Heart left ventricle (tissue), 16 donors: ENCODE data around the gene GPRIN1. TPM values are rescaled to one million over a fixed set of nuclear protein-coding genes. Genes with fewer than 3 reads are reported as not detected.

Experiments
- ATAC-seq, 4 donors: fragments of 200-7000 bp; cut with Tn5 transposase; one replicate each; pipeline ENCODE4 v1.9.1; 2020 to 2022; ENCODE audit warnings: moderate library complexity in 4 of 4, mild to moderate bottlenecking in 3 of 4, moderate number of reproducible peaks in 1 of 4
- DNase-seq, 5 donors: peaks; one replicate each; pipeline ENCODE4 v3.0.0-alpha.2; 2020
- H3K27ac ChIP-seq, 12 donors: fragments of 200-600 bp; sonication (generic) in 4 of 12; one replicate each; pipeline versions ENCODE4 v1.5.0 to v1.8.0; 2016 to 2022; ENCODE audit warnings: mild to moderate bottlenecking in 2 of 12
- H3K27me3 ChIP-seq, 9 donors: fragments of 200-600 bp; sonication (generic) in 2 of 9; one replicate each; pipeline versions ENCODE4 v1.5.1 to v1.8.0; 2016 to 2022; ENCODE audit warnings: mild to moderate bottlenecking in 3 of 9
- H3K36me3 ChIP-seq, 9 donors: fragments of 200-600 bp; sonication (generic) in 2 of 9; one replicate each; pipeline versions ENCODE4 v1.5.0 to v1.8.0; 2018 to 2022; ENCODE audit warnings: mild to moderate bottlenecking in 2 of 9
- H3K4me1 ChIP-seq, 12 donors: fragments of 200-600 bp; sonication (generic) in 4 of 12; one replicate each; pipeline versions ENCODE4 v1.5.0 to v1.8.0; 2016 to 2022; ENCODE audit warnings: mild to moderate bottlenecking in 3 of 12
- H3K4me3 ChIP-seq, 12 donors: fragments of 200-600 bp; sonication (generic) in 4 of 12; one replicate each; pipeline versions ENCODE4 v1.5.0 to v1.8.0; 2017 to 2022; ENCODE audit warnings: mild to moderate bottlenecking in 9 of 12, moderate library complexity in 4 of 12
- H3K9me3 ChIP-seq, 12 donors: fragments of 200-600 bp; sonication (generic) in 4 of 12; one replicate each; pipeline versions ENCODE4 v1.5.0 to v1.8.0; 2016 to 2022; ENCODE audit warnings: mild to moderate bottlenecking in 1 of 12
- POLR2A ChIP-seq, 2 donors: fragments of 450-650 bp; IDR thresholded peaks; one replicate each; pipeline ENCODE4 v1.6.1; 2017; ENCODE audit warnings: antibody characterized with exemption in 2 of 2, mild to moderate bottlenecking in 2 of 2, moderate library complexity in 2 of 2
- WGBS, 4 donors: extraction: QIAGEN DNeasy Blood & Tissue Kit in 2 of 4; methylation state at CpG; one replicate each; pipeline versions ENCODE4 v1.1.5 to v1.1.7; 2013 to 2018; 5-methylcytosine and 5-hydroxymethylcytosine counted together
- intact Hi-C, 10 donors: fragments of 100-400 bp; cut with DNase I; formaldehyde crosslinking; loops; one replicate each; pipeline versions ENCODE4 v1.11.1 to v1.14.2; 2022
- polyA plus RNA-seq, 2 donors: library from polyadenylated mRNA; stranded (reverse); fragments of 200-250 nt; gene quantifications; one replicate each; pipeline ENCODE4 v1.2.3, GENCODE V29; 2013
- total RNA-seq, 9 donors: library from RNA; depleted of rRNA in 2 of 9; stranded (reverse); fragments of >200 nt in 2 of 9; fragmentation: NEBNext Ultra II Directional in 3 of 9; extraction: Animal tissue kit (Norgen Biotek cat#: 25700) in 3 of 9; gene quantifications; one replicate each; pipeline versions ENCODE4 v1.1.0 to v1.2.4, GENCODE V29; 2016 to 2023
- TF ChIP-seq, protein P1 (sequence below), 12 donors: fragments of 200-600 bp; sonication (generic) in 4 of 12; IDR thresholded peaks; one replicate each; pipeline versions ENCODE4 v1.5.0 to v1.8.0; 2018 to 2022; ENCODE audit warnings: antibody characterized with exemption in 12 of 12, mild to moderate bottlenecking in 5 of 12
- donor health status: ischemic (EF 13 %, LVEDD 7.1; RV severe dilation, severe dysfunction).
- donor health status: healthy with polysubstance abuse.
- donor health status: DM: no; HTN: yes; CAD: no.
- donor health status: DM: no; HTN: no; CAD: no.
- donor health status: ischemic (EF 25% LVEDD 6.9; RV normal size, moderate dysfunction).
- donor health status: ischemic (EF 25% LVEDD 5.7; RV mildly dilated, moderate dysfunction).
- donor health status: healthy.
- donor health status: DM: yes; HTN: yes; CAD: no.
- donor health status: ischemic (EF 35%, LVEDD 5.7; RV mildly dilated, moderate dysfunction).
- donor health status: nonischemic (EF 11% LVEDD 7.7; RV severe dilation, severe dysfunction).
- donor health status: DM: yes; HTN: yes; CAD: no.
- donor health status: PGD.
- donor health status: ischemic (EF 29% LVEDD 5.4; RV normal size, mild dysfunction).
- donor health status: nonischemic (EF 23%, LVEDD 6.1; RV moderate dilation, normal function).

GPRIN1 gene
- total and polyA plus RNA-seq, 11 donors = 0.15 to 1.9 (median 0.36) TPM

DNA sequence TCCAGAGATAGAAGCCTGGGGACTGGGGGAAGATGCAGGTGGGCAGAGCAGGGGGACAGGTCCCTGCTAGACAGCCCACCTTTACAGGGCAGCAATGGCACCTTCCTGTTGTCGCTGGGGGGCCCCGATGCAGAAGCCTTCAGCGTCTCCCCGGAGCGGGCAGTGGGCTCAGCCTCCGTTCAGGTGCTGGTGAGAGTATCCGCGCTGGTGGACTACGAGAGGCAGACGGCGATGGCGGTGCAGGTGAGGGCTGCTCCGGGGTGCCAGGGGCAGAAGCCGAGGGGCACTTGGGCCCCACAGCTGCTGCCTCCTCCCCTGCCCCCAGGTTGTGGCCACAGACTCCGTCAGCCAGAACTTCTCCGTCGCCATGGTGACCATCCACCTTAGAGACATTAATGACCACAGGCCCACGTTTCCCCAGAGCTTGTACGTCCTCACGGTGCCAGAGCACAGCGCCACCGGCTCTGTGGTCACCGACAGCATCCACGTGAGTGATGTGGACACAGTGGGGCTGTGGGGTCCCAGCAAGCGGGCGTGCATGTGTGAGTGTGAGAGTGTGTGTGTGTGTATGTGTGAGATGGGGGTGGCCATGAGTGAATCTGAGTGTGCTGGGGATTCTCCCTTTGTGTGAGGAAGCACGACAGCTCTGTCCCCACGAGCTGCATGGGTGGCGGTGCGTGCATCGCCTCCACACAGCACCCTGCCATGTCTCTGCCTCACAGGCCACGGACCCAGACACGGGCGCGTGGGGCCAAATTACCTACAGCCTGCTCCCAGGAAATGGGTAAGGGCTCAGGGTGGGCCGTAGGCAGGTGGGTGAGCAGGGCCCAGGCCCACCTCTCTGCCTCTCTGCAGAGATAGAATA is 32.4 kb downstream of the GPRIN1 start:
- H3K27ac ChIP-seq = no peak overlapping the region
- TF ChIP-seq, protein P1, sequence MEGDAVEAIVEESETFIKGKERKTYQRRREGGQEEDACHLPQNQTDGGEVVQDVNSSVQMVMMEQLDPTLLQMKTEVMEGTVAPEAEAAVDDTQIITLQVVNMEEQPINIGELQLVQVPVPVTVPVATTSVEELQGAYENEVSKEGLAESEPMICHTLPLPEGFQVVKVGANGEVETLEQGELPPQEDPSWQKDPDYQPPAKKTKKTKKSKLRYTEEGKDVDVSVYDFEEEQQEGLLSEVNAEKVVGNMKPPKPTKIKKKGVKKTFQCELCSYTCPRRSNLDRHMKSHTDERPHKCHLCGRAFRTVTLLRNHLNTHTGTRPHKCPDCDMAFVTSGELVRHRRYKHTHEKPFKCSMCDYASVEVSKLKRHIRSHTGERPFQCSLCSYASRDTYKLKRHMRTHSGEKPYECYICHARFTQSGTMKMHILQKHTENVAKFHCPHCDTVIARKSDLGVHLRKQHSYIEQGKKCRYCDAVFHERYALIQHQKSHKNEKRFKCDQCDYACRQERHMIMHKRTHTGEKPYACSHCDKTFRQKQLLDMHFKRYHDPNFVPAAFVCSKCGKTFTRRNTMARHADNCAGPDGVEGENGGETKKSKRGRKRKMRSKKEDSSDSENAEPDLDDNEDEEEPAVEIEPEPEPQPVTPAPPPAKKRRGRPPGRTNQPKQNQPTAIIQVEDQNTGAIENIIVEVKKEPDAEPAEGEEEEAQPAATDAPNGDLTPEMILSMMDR (IDR thresholded peaks at IDR 0.05) = no peak
- TF ChIP-seq POLR2A (IDR thresholded peaks at IDR 0.05) = no peak
- H3K27me3 ChIP-seq = no peaks in the 10 kb centered on the region
- no peak for DNase-seq
- H3K36me3 ChIP-seq = no peaks in the 10 kb centered on the region
- no peak for ATAC-seq
- H3K9me3 ChIP-seq = no peaks in the 10 kb centered on the region
- WGBS, 4 donors = 87 to 88% (median 87%) methylated on average over 22 to 36 of the region's 36 CpGs
- intact Hi-C loops = loop anchor here in 5 of 10 donors (5.0 to 10.0 kb wide), 2 partner anchors 65 to 67 kb away; partner anchors contain the start of gene TSPAN17 (in 3 of the 5)
- no peak overlapping the region for H3K4me3 ChIP-seq
- H3K4me1 ChIP-seq = peaks cover 0 to 4% (median 0%) of the 10 kb centered on the region in 12 donors

DNA sequence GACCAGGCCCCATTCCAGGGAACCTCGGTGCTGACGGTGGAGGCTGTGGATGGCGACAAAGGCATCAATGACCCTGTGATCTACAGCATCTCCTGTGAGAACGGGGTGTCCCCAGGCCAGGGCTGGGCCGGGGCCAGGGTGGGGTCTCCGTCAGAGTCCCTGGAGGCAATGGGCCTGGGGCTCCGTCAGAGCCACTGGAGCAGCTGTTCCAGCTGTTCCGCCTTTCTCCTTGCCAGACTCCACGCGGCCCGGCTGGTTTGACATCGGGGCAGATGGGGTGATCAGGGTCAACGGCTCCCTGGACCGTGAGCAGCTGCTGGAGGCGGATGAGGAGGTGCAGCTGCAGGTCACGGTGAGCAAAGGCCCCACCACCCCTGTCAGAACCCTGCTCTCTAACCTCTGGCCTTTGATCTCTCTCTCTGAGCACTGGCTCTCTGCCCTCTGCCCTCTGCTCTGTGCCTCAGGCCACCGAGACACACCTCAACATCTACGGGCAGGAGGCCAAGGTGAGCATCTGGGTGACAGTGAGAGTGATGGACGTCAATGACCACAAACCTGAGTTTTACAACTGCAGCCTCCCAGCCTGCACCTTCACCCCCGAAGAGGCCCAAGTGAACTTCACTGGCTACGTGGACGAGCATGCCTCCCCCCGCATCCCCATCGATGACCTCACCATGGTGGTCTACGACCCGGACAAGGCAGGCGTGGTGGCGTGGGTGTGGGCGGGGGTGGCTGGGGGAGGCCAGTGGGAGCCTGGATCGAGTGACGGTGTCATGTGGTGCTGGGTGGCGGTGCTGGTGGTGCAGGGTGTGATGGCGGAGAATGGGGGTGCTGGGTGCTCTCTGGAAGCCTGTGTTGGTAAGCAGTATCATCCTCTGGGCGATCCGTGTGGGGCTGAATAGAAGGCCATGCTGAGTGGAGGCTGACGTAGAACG is 34.2 kb downstream of the GPRIN1 start:
- no peak for TF ChIP-seq POLR2A (IDR thresholded peaks at IDR 0.05)
- TF ChIP-seq, protein P1 (IDR thresholded peaks at IDR 0.05) = no peak
- no peaks in the 10 kb centered on the region for H3K9me3 ChIP-seq
- intact Hi-C loops = loop anchor here in 7 of 10 donors (2.0 to 10.0 kb wide), 4 partner anchors 67 to 71 kb away; partner anchors contain the start of gene TSPAN17 (in 4 of the 7)
- peaks cover 0 to 12% (median 0%) of the 10 kb centered on the region in 9 donors for H3K27me3 ChIP-seq
- H3K27ac ChIP-seq = no peak overlapping the region
- H3K4me1 ChIP-seq = peaks cover 0 to 4% (median 0%) of the 10 kb centered on the region in 12 donors
- DNase-seq (peak in 1 of 5 donors; percentile 14), ATAC-seq (no peak)
- no peak overlapping the region for H3K4me3 ChIP-seq
- no peaks in the 10 kb centered on the region for H3K36me3 ChIP-seq
- WGBS, 4 donors = 86 to 88% (median 86%) methylated on average over 25 to 37 of the region's 37 CpGs

DNA sequence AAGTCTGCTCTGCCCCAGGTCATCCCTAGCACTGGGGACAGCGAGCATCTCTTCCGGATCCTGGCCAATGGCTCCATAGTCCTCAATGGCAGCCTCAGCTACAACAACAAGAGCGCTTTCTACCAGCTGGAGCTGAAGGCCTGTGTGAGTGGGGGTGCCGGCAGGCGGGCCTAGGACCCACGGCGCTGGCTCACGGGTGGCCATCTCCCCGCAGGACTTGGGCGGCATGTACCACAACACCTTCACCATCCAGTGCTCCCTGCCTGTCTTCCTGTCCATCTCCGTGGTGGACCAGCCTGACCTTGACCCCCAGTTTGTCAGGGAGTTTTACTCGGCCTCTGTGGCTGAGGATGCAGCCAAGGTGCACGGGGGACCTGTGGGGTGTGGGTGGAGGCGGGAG is 34.9 kb downstream of the GPRIN1 start:
- H3K27me3 ChIP-seq = peaks cover 0 to 12% (median 0%) of the 10 kb centered on the region in 9 donors
- no peaks in the 10 kb centered on the region for H3K9me3 ChIP-seq
- peaks cover 0 to 4% (median 0%) of the 10 kb centered on the region in 12 donors for H3K4me1 ChIP-seq
- DNase-seq = no peak
- H3K4me3 ChIP-seq = no peak overlapping the region
- WGBS, 4 donors = 86 to 100% (median 91%) methylated on average over 2 to 14 of the region's 14 CpGs
- TF ChIP-seq POLR2A (IDR thresholded peaks at IDR 0.05) = no peak
- TF ChIP-seq, protein P1 (IDR thresholded peaks at IDR 0.05) = no peak
- H3K27ac ChIP-seq = no peak overlapping the region
- no peak for ATAC-seq
- no peaks in the 10 kb centered on the region for H3K36me3 ChIP-seq
- intact Hi-C loops = loop anchor here in 7 of 10 donors (2.0 to 10.0 kb wide), 4 partner anchors 67 to 72 kb away; partner anchors contain the start of gene TSPAN17 (in 4 of the 7)
